ENCODE data around the gene KLHDC4.

- no peak for TF ChIP-seq CTCF (IDR thresholded peaks at IDR 0.05)
- no peak for TF ChIP-seq ELF1 (IDR thresholded peaks at IDR 0.05)
- no peak for TF ChIP-seq RAD21 (IDR thresholded peaks at IDR 0.05; ENCODE audit: low read length)
- no peak for TF ChIP-seq POLR2AphosphoS5 (IDR thresholded peaks at IDR 0.05; ENCODE audit: low read depth, low read length)
- no peak for TF ChIP-seq FOXM1 (IDR thresholded peaks at IDR 0.05; ENCODE audit: low read depth)
- no peak for TF ChIP-seq ZBTB33 (IDR thresholded peaks at IDR 0.05; ENCODE audit: borderline replicate concordance, low read depth)
- TF ChIP-seq TAF1 (IDR thresholded peaks at IDR 0.05; ENCODE audit: borderline replicate concordance, low read depth, low read length), result no peak
- no peak for TF ChIP-seq GABPA (IDR thresholded peaks at IDR 0.05; ENCODE audit: low read depth)
- no peak for TF ChIP-seq MAX (IDR thresholded peaks at IDR 0.05; ENCODE audit: low read depth)
These were observed 65.2 kb downstream of the KLHDC4 start for GRCh38 chr16:87700406-87701077.

Measured in SK-N-SH (cell line).